Panc1 (cell line): ENCODE measurements around the gene CATSPER3. TPM values are rescaled to one million over a fixed set of nuclear protein-coding genes. Genes with fewer than 3 reads are reported as not detected.

Source experiments
- ATAC-seq: fragments of 200-7000 bp; cut with Tn5 transposase; 2 replicates; pipeline ENCODE4 v1.9.1; 2020; ENCODE audit warnings: mild to moderate bottlenecking, moderate library complexity
- BruUV-seq: library from RNA; stranded (reverse); fragments of 400-500 nt; replicated peaks from 2 replicates; lab custom pipeline; 2021; lab: Mats Ljungman, UMichigan
- CTCF ChIA-PET: fragments of 300-600 bp; sonication (Branson Sonifier 250); formaldehyde crosslinking; loops from one replicate; lab custom pipeline; 2022; ENCODE audit warnings: antibody characterized with exemption; lab: Charles Lee
- POLR2A ChIA-PET: fragments of 300-600 bp; sonication (Branson Sonifier 250); formaldehyde crosslinking; loops from one replicate; lab custom pipeline; 2022; ENCODE audit warnings: antibody characterized with exemption; lab: Charles Lee
- DNase-seq: peaks from one replicate; pipeline ENCODE4 v3.0.0-alpha.2; 2010; ENCODE audit warnings: low read depth, low spot score
- H3K27ac ChIP-seq: 2 replicates; pipeline ENCODE4 v1.5.1; 2011; ENCODE audit warnings: mild to moderate bottlenecking, low read length, inconsistent platforms
- H3K27me3 ChIP-seq: fragments of 200-500 bp; sonication (Bioruptor generic); 2 replicates; pipeline ENCODE4 v1.6.0; 2014; ENCODE audit warnings: low read length, inconsistent platforms; ENCODE audit not compliant: control insufficient read depth, insufficient read depth
- H3K36me3 ChIP-seq: fragments of 200-500 bp; sonication (Bioruptor generic); 2 replicates; pipeline ENCODE4 v1.5.1; 2014; ENCODE audit warnings: inconsistent platforms, mild to moderate bottlenecking, low read length, moderate library complexity; ENCODE audit not compliant: control insufficient read depth, insufficient read depth
- H3K4me1 ChIP-seq: 2 replicates; pipeline ENCODE4 v1.5.1; 2011; ENCODE audit warnings: inconsistent platforms, mild to moderate bottlenecking, low read length, moderate library complexity; ENCODE audit not compliant: control insufficient read depth, insufficient read depth
- H3K4me3 ChIP-seq, 2 experiments: 2 replicates each; pipeline ENCODE4 v1.5.1; 2011 to 2012; ENCODE audit warnings: low read depth in 2 of 2, low read length in 2 of 2, mild to moderate bottlenecking in 2 of 2, inconsistent platforms in 1 of 2, moderate library complexity in 1 of 2
- H3K9me3 ChIP-seq: fragments of 200-500 bp; sonication (Bioruptor generic); 2 replicates; pipeline ENCODE4 v1.5.1; 2014; ENCODE audit warnings: low read depth, mild to moderate bottlenecking, inconsistent platforms, low read length, moderate library complexity; ENCODE audit not compliant: control insufficient read depth, insufficient read depth
- POLR2AphosphoS5 ChIP-seq: IDR thresholded peaks from 2 replicates; pipeline ENCODE4 v1.6.1; 2012; ENCODE audit warnings: mild to moderate bottlenecking, low read depth, low read length, moderate library complexity
- SIN3A ChIP-seq: IDR thresholded peaks from 2 replicates; pipeline ENCODE4 v1.6.1; 2012; ENCODE audit warnings: low read depth, mild to moderate bottlenecking, low read length, moderate library complexity, borderline replicate concordance; ENCODE audit not compliant: insufficient read depth
- TCF7L2 ChIP-seq: IDR thresholded peaks from 2 replicates; pipeline ENCODE4 v1.6.1; 2011; ENCODE audit warnings: mild to moderate bottlenecking, low read depth, low read length, inconsistent platforms
- in situ Hi-C: cut with HindIII; loops from 2 replicates; pipeline ENCODE4 v1.10.0; 2016; ENCODE audit warnings: low sequenced_read_pairs, low pct_unique_long_range_greater_than_20kb
- intact Hi-C: fragments of 100-400 bp; cut with micrococcal nuclease; formaldehyde crosslinking; loops from one replicate; pipeline ENCODE4 v1.10.0; 2022; ENCODE audit not compliant: unreplicated experiment
- total RNA-seq: library from RNA; stranded (reverse); gene quantifications from one replicate; pipeline ENCODE4 v1.2.1, GENCODE V29; 2021; ENCODE audit not compliant: unreplicated experiment
- TF ChIP-seq, protein P1 (sequence below): fragments of 450-650 bp; IDR thresholded peaks from 2 replicates; pipeline ENCODE4 v1.5.1; 2017; ENCODE audit warnings: mild to moderate bottlenecking
- TF ChIP-seq, protein P2 (sequence below), 2 experiments: IDR thresholded peaks; 2 replicates each; pipeline ENCODE4 v1.6.1; 2011 to 2012; ENCODE audit warnings: low read depth in 2 of 2, control low read depth in 1 of 2, low read length in 1 of 2, mild to moderate bottlenecking in 1 of 2, moderate library complexity in 1 of 2; ENCODE audit not compliant: insufficient read depth in 1 of 2

Gene CATSPER3
- total RNA-seq, 1 experiment from 2014 or later = 0.69 TPM

DNA sequence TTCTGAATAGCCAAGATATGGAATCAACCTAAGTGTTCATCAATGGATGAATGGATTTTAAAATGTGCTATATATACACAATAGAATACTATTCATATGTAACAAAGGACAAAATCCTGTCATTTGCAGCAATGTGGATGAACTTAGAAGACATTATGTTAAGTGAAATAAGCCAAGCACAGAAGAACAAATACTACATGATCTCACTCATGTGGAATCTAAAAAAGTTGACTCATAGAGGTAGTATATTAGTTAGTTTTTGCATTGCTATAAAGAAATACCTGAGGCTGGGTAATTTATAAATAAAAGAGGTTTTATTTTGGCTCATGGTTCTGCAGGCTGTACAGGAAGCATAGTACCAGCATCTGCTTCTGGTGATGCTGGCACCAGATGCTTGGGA is 8.1 kb downstream of the CATSPER3 start:
- TF ChIP-seq TCF7L2 (no peak), SIN3A (no peak), POLR2AphosphoS5 (no peak)
- TF ChIP-seq, protein P1, sequence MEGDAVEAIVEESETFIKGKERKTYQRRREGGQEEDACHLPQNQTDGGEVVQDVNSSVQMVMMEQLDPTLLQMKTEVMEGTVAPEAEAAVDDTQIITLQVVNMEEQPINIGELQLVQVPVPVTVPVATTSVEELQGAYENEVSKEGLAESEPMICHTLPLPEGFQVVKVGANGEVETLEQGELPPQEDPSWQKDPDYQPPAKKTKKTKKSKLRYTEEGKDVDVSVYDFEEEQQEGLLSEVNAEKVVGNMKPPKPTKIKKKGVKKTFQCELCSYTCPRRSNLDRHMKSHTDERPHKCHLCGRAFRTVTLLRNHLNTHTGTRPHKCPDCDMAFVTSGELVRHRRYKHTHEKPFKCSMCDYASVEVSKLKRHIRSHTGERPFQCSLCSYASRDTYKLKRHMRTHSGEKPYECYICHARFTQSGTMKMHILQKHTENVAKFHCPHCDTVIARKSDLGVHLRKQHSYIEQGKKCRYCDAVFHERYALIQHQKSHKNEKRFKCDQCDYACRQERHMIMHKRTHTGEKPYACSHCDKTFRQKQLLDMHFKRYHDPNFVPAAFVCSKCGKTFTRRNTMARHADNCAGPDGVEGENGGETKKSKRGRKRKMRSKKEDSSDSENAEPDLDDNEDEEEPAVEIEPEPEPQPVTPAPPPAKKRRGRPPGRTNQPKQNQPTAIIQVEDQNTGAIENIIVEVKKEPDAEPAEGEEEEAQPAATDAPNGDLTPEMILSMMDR = no peak
- TF ChIP-seq, protein P2, sequence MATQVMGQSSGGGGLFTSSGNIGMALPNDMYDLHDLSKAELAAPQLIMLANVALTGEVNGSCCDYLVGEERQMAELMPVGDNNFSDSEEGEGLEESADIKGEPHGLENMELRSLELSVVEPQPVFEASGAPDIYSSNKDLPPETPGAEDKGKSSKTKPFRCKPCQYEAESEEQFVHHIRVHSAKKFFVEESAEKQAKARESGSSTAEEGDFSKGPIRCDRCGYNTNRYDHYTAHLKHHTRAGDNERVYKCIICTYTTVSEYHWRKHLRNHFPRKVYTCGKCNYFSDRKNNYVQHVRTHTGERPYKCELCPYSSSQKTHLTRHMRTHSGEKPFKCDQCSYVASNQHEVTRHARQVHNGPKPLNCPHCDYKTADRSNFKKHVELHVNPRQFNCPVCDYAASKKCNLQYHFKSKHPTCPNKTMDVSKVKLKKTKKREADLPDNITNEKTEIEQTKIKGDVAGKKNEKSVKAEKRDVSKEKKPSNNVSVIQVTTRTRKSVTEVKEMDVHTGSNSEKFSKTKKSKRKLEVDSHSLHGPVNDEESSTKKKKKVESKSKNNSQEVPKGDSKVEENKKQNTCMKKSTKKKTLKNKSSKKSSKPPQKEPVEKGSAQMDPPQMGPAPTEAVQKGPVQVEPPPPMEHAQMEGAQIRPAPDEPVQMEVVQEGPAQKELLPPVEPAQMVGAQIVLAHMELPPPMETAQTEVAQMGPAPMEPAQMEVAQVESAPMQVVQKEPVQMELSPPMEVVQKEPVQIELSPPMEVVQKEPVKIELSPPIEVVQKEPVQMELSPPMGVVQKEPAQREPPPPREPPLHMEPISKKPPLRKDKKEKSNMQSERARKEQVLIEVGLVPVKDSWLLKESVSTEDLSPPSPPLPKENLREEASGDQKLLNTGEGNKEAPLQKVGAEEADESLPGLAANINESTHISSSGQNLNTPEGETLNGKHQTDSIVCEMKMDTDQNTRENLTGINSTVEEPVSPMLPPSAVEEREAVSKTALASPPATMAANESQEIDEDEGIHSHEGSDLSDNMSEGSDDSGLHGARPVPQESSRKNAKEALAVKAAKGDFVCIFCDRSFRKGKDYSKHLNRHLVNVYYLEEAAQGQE (IDR thresholded peaks at IDR 0.05; ENCODE audit: insufficient read depth in 1 of 2, low read depth in 2 of 2, low read length in 1 of 2) = no peak
- in situ Hi-C loops (no loop called here), intact Hi-C loops (no loop called here)
- H3K27me3 ChIP-seq = no peaks in the 10 kb centered on the region
- DNase-seq (no peak), ATAC-seq (no peak; the same call in 1 of the 2 replicates)
- H3K4me1 ChIP-seq = no peaks in the 10 kb centered on the region
- no peak overlapping the region for H3K27ac ChIP-seq
- H3K36me3 ChIP-seq = no peaks in the 10 kb centered on the region
- no peak overlapping the region for H3K4me3 ChIP-seq
- CTCF ChIA-PET = interaction anchor here (0.6 kb wide), 1 partner anchor 72 kb away, joined by 7 read pairs; no protein-coding TSS in a partner anchor
- BruUV-seq = no TSS peak
- POLR2A ChIA-PET = no interaction called here
- no peaks in the 10 kb centered on the region; the same call in 1 of the 2 replicates for H3K9me3 ChIP-seq

DNA sequence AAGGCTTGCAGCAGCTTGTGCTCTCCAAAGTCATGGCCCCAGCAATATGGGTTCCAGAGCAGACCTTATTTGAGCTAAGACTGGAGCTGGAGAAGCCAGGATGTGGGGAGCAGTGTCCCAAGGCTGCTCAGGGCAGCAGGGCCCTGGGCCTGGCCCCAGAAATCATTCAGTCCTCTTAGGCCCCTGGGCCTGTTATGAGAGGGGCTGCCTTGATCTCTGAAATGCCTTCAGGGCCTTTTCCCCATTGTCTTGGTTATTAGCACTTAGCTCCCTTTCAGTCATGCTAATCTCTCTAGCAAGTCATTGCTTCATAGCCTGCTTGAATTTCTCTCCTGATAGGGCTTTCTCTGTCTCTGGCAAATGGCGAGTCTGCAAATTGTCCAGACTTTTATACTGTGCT is 9.1 kb downstream of the CATSPER3 start:
- intact Hi-C loops = no loop called here
- H3K4me3 ChIP-seq = no peak overlapping the region
- no peaks in the 10 kb centered on the region for H3K36me3 ChIP-seq
- DNase-seq (no peak), ATAC-seq (no peak)
- ChIA-PET POLR2A (interaction anchor here (0.6 kb wide), 1 partner anchor 10 kb away, joined by 14 read pairs; no protein-coding TSS in a partner anchor), CTCF (no interaction called here)
- TF ChIP-seq, protein P2 (IDR thresholded peaks at IDR 0.05; ENCODE audit: insufficient read depth in 1 of 2, low read depth in 2 of 2, low read length in 1 of 2) = no peak
- TF ChIP-seq, protein P1 = no peak
- TF ChIP-seq SIN3A = no peak
- TF ChIP-seq POLR2AphosphoS5 = no peak
- TF ChIP-seq TCF7L2 = no peak
- in situ Hi-C loops = no loop called here
- peaks cover under 1% of the 10 kb centered on the region; the same call in 1 of the 2 replicates for H3K9me3 ChIP-seq
- no TSS peak for BruUV-seq
- H3K27ac ChIP-seq = no peak overlapping the region
- H3K4me1 ChIP-seq = no peaks in the 10 kb centered on the region
- H3K27me3 ChIP-seq = no peaks in the 10 kb centered on the region
